IMR-90 (cell line): ENCODE results near the gene NDUFS5. TPM values are rescaled to one million over a fixed set of nuclear protein-coding genes. Genes with fewer than 3 reads are reported as not detected.

Experiments
- ATAC-seq: fragments of 200-7000 bp; cut with Tn5 transposase; 2 replicates; pipeline ENCODE4 v1.9.1; 2020; ENCODE audit warnings: low read depth, mild to moderate bottlenecking, moderate library complexity
- BruUV-seq: library from RNA; stranded (reverse); fragments of 400-500 nt; replicated peaks from 2 replicates; lab custom pipeline; 2021; lab: Mats Ljungman, UMichigan
- CTCF ChIA-PET: fragments of 300-600 bp; formaldehyde crosslinking; extraction: SDS; loops from one replicate; lab custom pipeline; 2021; ENCODE audit warnings: antibody characterized with exemption; lab: Yijun Ruan, JAX
- POLR2A ChIA-PET: fragments of 300-600 bp; sonication (Branson Sonifier 250); formaldehyde crosslinking; loops from one replicate; lab custom pipeline; 2022; ENCODE audit warnings: antibody characterized with exemption; ENCODE audit not compliant: unreplicated experiment; lab: Charles Lee
- DNase-seq: peaks from one replicate; pipeline ENCODE4 v3.0.0; 2013
- H2AFZ ChIP-seq: replicated peaks from 2 replicates; pipeline ENCODE3; 2013; ENCODE audit warnings: low read length, mild to moderate bottlenecking; ENCODE audit not compliant: poor library complexity
- H2AK5ac ChIP-seq: 2 replicates; pipeline ENCODE4 v1.6.1; 2013; ENCODE audit warnings: low read depth, low read length, inconsistent platforms
- H2AK9ac ChIP-seq: replicated peaks from 2 replicates; pipeline ENCODE3; 2013; ENCODE audit warnings: mild to moderate bottlenecking, low read depth, low read length, moderate library complexity; ENCODE audit not compliant: poor library complexity
- H2BK120ac ChIP-seq: 2 replicates; pipeline ENCODE4 v1.6.1; 2013; ENCODE audit warnings: low read depth, low read length, inconsistent platforms
- H2BK15ac ChIP-seq: 3 replicates; pipeline ENCODE4 v1.6.1; 2013; ENCODE audit warnings: low read depth, low read length, inconsistent platforms
- H2BK20ac ChIP-seq: 2 replicates; pipeline ENCODE4 v1.6.1; 2013; ENCODE audit warnings: low read depth, mild to moderate bottlenecking, inconsistent platforms, low read length, moderate library complexity
- H2BK5ac ChIP-seq: 2 replicates; pipeline ENCODE4 v1.6.1; 2013; ENCODE audit warnings: mild to moderate bottlenecking, low read depth, low read length, inconsistent platforms; ENCODE audit not compliant: poor library complexity, severe bottlenecking
- H3K14ac ChIP-seq: replicated peaks from 2 replicates; pipeline ENCODE4 v1.6.1; 2013; ENCODE audit warnings: low read depth, low read length, inconsistent platforms
- H3K18ac ChIP-seq: 2 replicates; pipeline ENCODE4 v1.6.1; 2013; ENCODE audit warnings: low read depth, low read length, control low read depth
- H3K23ac ChIP-seq: 2 replicates; pipeline ENCODE4 v1.6.1; 2013; ENCODE audit warnings: low read depth, low read length, inconsistent platforms
- H3K27ac ChIP-seq: 2 replicates; pipeline ENCODE4 v1.5.1; 2013; ENCODE audit warnings: mild to moderate bottlenecking, control low read depth, low read length; ENCODE audit not compliant: insufficient read depth
- H3K27me3 ChIP-seq: 2 replicates; pipeline ENCODE4 v1.6.1; 2013; ENCODE audit warnings: low read length; ENCODE audit not compliant: control insufficient read depth, insufficient read depth
- H3K36me3 ChIP-seq: 2 replicates; pipeline ENCODE4 v1.6.1; 2013; ENCODE audit warnings: low read length, mixed read lengths; ENCODE audit not compliant: control insufficient read depth, insufficient read depth
- H3K4ac ChIP-seq: 2 replicates; pipeline ENCODE4 v1.6.1; 2013; ENCODE audit warnings: low read depth, low read length, inconsistent platforms
- H3K4me1 ChIP-seq: 2 replicates; pipeline ENCODE4 v1.6.1; 2013; ENCODE audit warnings: low read length, mixed read lengths; ENCODE audit not compliant: control insufficient read depth, insufficient read depth
- H3K4me2 ChIP-seq: 2 replicates; pipeline ENCODE4 v1.6.1; 2013; ENCODE audit warnings: low read depth, mild to moderate bottlenecking, control low read depth, low read length, moderate library complexity
- H3K4me3 ChIP-seq: 2 replicates; pipeline ENCODE4 v1.5.1; 2013; ENCODE audit warnings: low read depth, mild to moderate bottlenecking, control low read depth, low read length, moderate library complexity; ENCODE audit not compliant: insufficient read depth
- H3K56ac ChIP-seq: 2 replicates; pipeline ENCODE4 v1.6.1; 2013; ENCODE audit warnings: low read length, inconsistent platforms; ENCODE audit not compliant: insufficient read depth; ENCODE audit errors: extremely low read depth
- H3K79me1 ChIP-seq, 2 experiments: 2 replicates each; pipeline ENCODE4 v1.6.1; 2013; ENCODE audit warnings: low read length in 2 of 2, inconsistent platforms in 1 of 2, low read depth in 1 of 2
- H3K9ac ChIP-seq: 2 replicates; pipeline ENCODE4 v1.6.1; 2013; ENCODE audit warnings: low read depth, low read length, control low read depth
- H3K9me1 ChIP-seq: 2 replicates; pipeline ENCODE4 v1.6.1; 2013; ENCODE audit warnings: low read length, inconsistent platforms; ENCODE audit not compliant: insufficient read depth
- H3K9me3 ChIP-seq: 2 replicates; pipeline ENCODE4 v1.6.1; 2013; ENCODE audit warnings: low read length; ENCODE audit not compliant: control insufficient read depth, insufficient read depth
- H4K20me1 ChIP-seq: 2 replicates; pipeline ENCODE4 v1.6.1; 2013; ENCODE audit warnings: low read length, inconsistent platforms; ENCODE audit not compliant: insufficient read depth
- H4K5ac ChIP-seq: 2 replicates; pipeline ENCODE4 v1.6.1; 2013; ENCODE audit warnings: mild to moderate bottlenecking, low read depth, low read length, control low read depth
- H4K8ac ChIP-seq, 2 experiments: 2 replicates each; pipeline ENCODE4 v1.6.1; 2013; ENCODE audit warnings: low read depth in 2 of 2, low read length in 2 of 2, control low read depth in 1 of 2, inconsistent platforms in 1 of 2
- H4K91ac ChIP-seq: 2 replicates; pipeline ENCODE4 v1.6.1; 2013; ENCODE audit warnings: low read depth, low read length, inconsistent platforms; ENCODE audit not compliant: insufficient read depth
- BHLHE40 ChIP-seq: fragments of 150-350 bp; IDR thresholded peaks from 2 replicates; pipeline ENCODE4 v1.6.1; 2016; ENCODE audit warnings: mild to moderate bottlenecking, low read depth, low read length
- CEBPB ChIP-seq: IDR thresholded peaks from 2 replicates; pipeline ENCODE4 v1.6.1; 2012; ENCODE audit warnings: low read depth, low read length, improper control_type of control experiment
- CHD1 ChIP-seq: IDR thresholded peaks from 2 replicates; pipeline ENCODE4 v1.6.1; 2012; ENCODE audit warnings: low read depth, low read length, improper control_type of control experiment
- CTCF ChIP-seq: conservative IDR thresholded peaks from 2 replicates; pipeline ENCODE4 v1.5.1; 2012; ENCODE audit warnings: mild to moderate bottlenecking, low read depth, low read length, improper control_type of control experiment
- ELK1 ChIP-seq: fragments of 150-350 bp; IDR thresholded peaks from 2 replicates; pipeline ENCODE4 v1.6.1; 2016; ENCODE audit warnings: low read depth, mild to moderate bottlenecking, low read length, moderate library complexity, borderline replicate concordance
- FOS ChIP-seq: fragments of 150-350 bp; IDR thresholded peaks from 2 replicates; pipeline ENCODE4 v1.6.1; 2016; ENCODE audit warnings: low read depth, low read length
- MAFK ChIP-seq: IDR thresholded peaks from 2 replicates; pipeline ENCODE4 v1.6.1; 2012; ENCODE audit warnings: low read depth, low read length, improper control_type of control experiment
- MAZ ChIP-seq: IDR thresholded peaks from 2 replicates; pipeline ENCODE4 v1.6.1; 2012; ENCODE audit warnings: low read depth, mild to moderate bottlenecking, low read length, improper control_type of control experiment, moderate library complexity, borderline replicate concordance
- MXI1 ChIP-seq: IDR thresholded peaks from 2 replicates; pipeline ENCODE4 v1.6.1; 2012; ENCODE audit warnings: low read depth, mild to moderate bottlenecking, low read length, moderate library complexity, borderline replicate concordance
- NFE2L2 ChIP-seq: fragments of 150-350 bp; IDR thresholded peaks from 2 replicates; pipeline ENCODE4 v1.6.1; 2016; ENCODE audit warnings: low read depth, mild to moderate bottlenecking, low read length
- POLR2A ChIP-seq: IDR thresholded peaks from 2 replicates; pipeline ENCODE4 v1.6.1; 2012; ENCODE audit warnings: mild to moderate bottlenecking, low read depth, low read length
- RAD21 ChIP-seq: IDR thresholded peaks from 2 replicates; pipeline ENCODE4 v1.6.1; 2012; ENCODE audit warnings: low read length, improper control_type of control experiment
- RCOR1 ChIP-seq: IDR thresholded peaks from 2 replicates; pipeline ENCODE4 v1.6.1; 2012; ENCODE audit warnings: mild to moderate bottlenecking, low read length, improper control_type of control experiment; ENCODE audit not compliant: insufficient replicate concordance
- RFX5 ChIP-seq: IDR thresholded peaks from 2 replicates; pipeline ENCODE4 v1.8.0; 2012; ENCODE audit warnings: low read depth, mild to moderate bottlenecking, low read length, moderate library complexity
- SMC3 ChIP-seq: fragments of 150-350 bp; IDR thresholded peaks from 2 replicates; pipeline ENCODE4 v1.6.1; 2016; ENCODE audit warnings: low read depth, mild to moderate bottlenecking, antibody characterized with exemption, low read length, moderate library complexity
- USF2 ChIP-seq: fragments of 150-350 bp; IDR thresholded peaks from 2 replicates; pipeline ENCODE4 v1.6.1; 2017; ENCODE audit warnings: mild to moderate bottlenecking, antibody characterized with exemption, low read length, low read depth
- WGBS, 2 experiments: methylation state at CpG; one replicate each; pipeline versions ENCODE4 v1.1.5 to v1.1.7; 2013; ENCODE audit warnings: missing lambda C conversion rate in 2 of 2; ENCODE audit not compliant: insufficient read length in 1 of 2; ENCODE audit errors: extremely low coverage in 2 of 2; 5-methylcytosine and 5-hydroxymethylcytosine counted together
- dilution Hi-C: fragments of 300-500 bp; cut with HindIII; formaldehyde crosslinking; loops from one replicate; pipeline ENCODE4 v1.14.3; 2018; ENCODE audit warnings: low sequenced_read_pairs; ENCODE audit not compliant: unreplicated experiment
- in situ Hi-C: fragments of 300-500 bp; cut with MboI; formaldehyde crosslinking; loops from 3 replicates; pipeline ENCODE4 v1.14.3; 2019; ENCODE audit warnings: low sequenced_read_pairs, inconsistent platforms, mixed read lengths
- intact Hi-C: fragments of 100-400 bp; cut with micrococcal nuclease; formaldehyde crosslinking; loops from 2 replicates; pipeline ENCODE4 v1.10.0; 2022
- polyA plus RNA-seq, 3 experiments: library from polyadenylated mRNA; depleted of rRNA; stranded (reverse); fragments of >200 nt; gene quantifications; 2 replicates each; pipeline ENCODE4 v1.2.3, GENCODE V29; 2012; ENCODE audit warnings: low replicate concordance in 1 of 3
- total RNA-seq: library from RNA; depleted of rRNA; stranded (reverse); fragments of >200 nt; gene quantifications from 2 replicates; pipeline ENCODE4 v1.2.3, GENCODE V29; 2012

NDUFS5 gene
- total and polyA plus RNA-seq, 2 of the 4 experiments (the other 2 are of a cell fraction): 645 to 1,092 TPM

- H2AK9ac ChIP-seq: no peak overlapping the region
- H2BK20ac ChIP-seq: no peak overlapping the region
- CTCF ChIA-PET: no interaction called here
- no peak; the same call in 1 of the 2 replicates for ATAC-seq
- POLR2A ChIA-PET: no interaction called here
- no peak for TF ChIP-seq POLR2A
- TF ChIP-seq RFX5: no peak
- no peak for TF ChIP-seq MXI1
- no peak for TF ChIP-seq FOS
- no peak for TF ChIP-seq MAZ
- no peak for TF ChIP-seq SMC3
- no peak for TF ChIP-seq RCOR1
- TF ChIP-seq RAD21: no peak
- TF ChIP-seq ELK1: no peak
- TF ChIP-seq BHLHE40: no peak
- TF ChIP-seq CHD1: no peak
- no peak for TF ChIP-seq NFE2L2
- no peak for TF ChIP-seq CTCF
- no peak for TF ChIP-seq MAFK
- TF ChIP-seq CEBPB: no peak
- no peak for TF ChIP-seq USF2
- no peaks in the 10 kb centered on the region for H3K9me1 ChIP-seq
- no peak overlapping the region for H3K27ac ChIP-seq
- WGBS, 2 experiments: 70% methylated on average over 2 of the region's 10 CpGs; no CpG with 5 or more reads in 1 of the 2 experiments
- no peaks in the 10 kb centered on the region for H3K9me3 ChIP-seq
- H2AK5ac ChIP-seq: no peak overlapping the region
- H3K4me2 ChIP-seq: no peak overlapping the region
- H3K18ac ChIP-seq: no peak overlapping the region
- no peak overlapping the region for H4K5ac ChIP-seq
- H3K27me3 ChIP-seq: no peaks in the 10 kb centered on the region
- no peaks in the 10 kb centered on the region for H3K4me1 ChIP-seq
- H4K8ac ChIP-seq: no peak overlapping the region
- no peak for DNase-seq
- no peak overlapping the region for H2BK120ac ChIP-seq
- H3K4ac ChIP-seq: no peak overlapping the region
- dilution Hi-C loops (no loop called here), in situ Hi-C loops (loop anchor here (25.0 kb wide), 1 partner anchor 1004 kb away; the partner anchor contains the start of genes FHL3 and UTP11), intact Hi-C loops (no loop called here)
- no peak overlapping the region for H2AFZ ChIP-seq
- BruUV-seq: no TSS peak
- H3K79me1 ChIP-seq: no peaks in the 10 kb centered on the region
- no peak overlapping the region for H4K91ac ChIP-seq
- H3K23ac ChIP-seq: no peak overlapping the region
- H3K56ac ChIP-seq: no peak overlapping the region
- no peak overlapping the region for H2BK5ac ChIP-seq
- H3K14ac ChIP-seq: no peak overlapping the region
- H3K4me3 ChIP-seq: no peak overlapping the region
- H3K9ac ChIP-seq: no peak overlapping the region
- no peaks in the 10 kb centered on the region for H4K20me1 ChIP-seq
- peaks cover 7% of the 10 kb centered on the region for H3K36me3 ChIP-seq
- no peak overlapping the region for H2BK15ac ChIP-seq
Measured at GRCh38 chr1:39016604-39017171, 9.5 kb upstream of the NDUFS5 start.
